GM18499 (cell line): ENCODE data around the gene INSYN2B.

ENCODE experiments used
- ATAC-seq: cut with Tn5 transposase; IDR thresholded peaks from one replicate; pipeline ENCODE4 v1.9.1; 2021; ENCODE audit warnings: moderate number of reproducible peaks; ENCODE audit not compliant: insufficient read depth, unreplicated experiment

Gene INSYN2B

DNA sequence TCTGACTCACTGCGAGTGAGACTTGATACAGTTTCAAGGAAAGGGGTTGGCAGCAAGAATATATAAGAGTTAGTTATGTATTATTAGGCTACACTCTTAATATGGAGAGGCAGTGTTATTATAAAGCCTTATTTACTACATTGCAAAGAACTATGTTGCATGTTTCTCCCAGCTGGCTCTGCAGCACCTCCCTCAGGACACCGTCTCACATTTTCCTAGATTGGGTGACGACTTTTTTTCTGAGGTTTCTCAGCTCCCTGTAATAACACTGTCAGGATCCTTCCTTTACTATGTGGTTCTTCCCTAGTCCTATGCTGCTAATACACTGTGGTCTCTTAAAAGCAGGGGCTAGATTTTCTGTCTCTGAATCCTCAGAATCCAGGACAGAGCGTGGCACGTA is 153.7 kb downstream of the INSYN2B start:
- no peak for ATAC-seq

DNA sequence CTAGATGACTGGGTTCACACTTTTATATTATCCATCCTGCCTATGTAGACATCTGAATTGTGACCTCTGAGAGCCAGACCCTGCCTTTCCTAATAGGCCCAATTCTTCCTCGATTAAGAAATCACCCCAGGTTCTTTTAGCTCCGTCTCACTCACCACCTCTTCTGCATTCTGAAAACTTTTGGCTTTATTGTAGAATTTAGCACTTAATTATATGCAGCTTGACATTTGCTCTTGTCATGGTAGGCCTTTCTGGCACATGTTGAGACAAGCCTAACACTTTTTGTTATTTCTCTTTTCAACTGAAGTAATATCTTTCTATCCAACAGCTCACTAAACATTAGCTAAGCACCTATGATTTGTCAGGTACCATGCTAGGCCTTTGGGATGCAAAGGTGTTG is 163.3 kb downstream of the INSYN2B start:
- no peak for ATAC-seq

- ATAC-seq = no peak
Measured at GRCh38 chr5:169814522-169814921, 165.8 kb downstream of the INSYN2B start.
